GM12801 (cell line): ENCODE data around the gene BACH1.

Experiments used
- CTCF ChIP-seq: IDR thresholded peaks from one replicate; pipeline ENCODE4 v1.5.1; 2011; ENCODE audit warnings: control low read depth; ENCODE audit not compliant: insufficient read length; ENCODE audit errors: extremely low read depth

The BACH1 gene

GRCh38 chr21:29382030-29382654 lies 83.4 kb downstream of the BACH1 start:
- TF ChIP-seq CTCF, result no peak

- no peak for TF ChIP-seq CTCF
These were observed 86.1 kb downstream of the BACH1 start for GRCh38 chr21:29384683-29385359.

- TF ChIP-seq CTCF, result no peak
These were observed 87.3 kb downstream of the BACH1 start for GRCh38 chr21:29385934-29386520.

DNA sequence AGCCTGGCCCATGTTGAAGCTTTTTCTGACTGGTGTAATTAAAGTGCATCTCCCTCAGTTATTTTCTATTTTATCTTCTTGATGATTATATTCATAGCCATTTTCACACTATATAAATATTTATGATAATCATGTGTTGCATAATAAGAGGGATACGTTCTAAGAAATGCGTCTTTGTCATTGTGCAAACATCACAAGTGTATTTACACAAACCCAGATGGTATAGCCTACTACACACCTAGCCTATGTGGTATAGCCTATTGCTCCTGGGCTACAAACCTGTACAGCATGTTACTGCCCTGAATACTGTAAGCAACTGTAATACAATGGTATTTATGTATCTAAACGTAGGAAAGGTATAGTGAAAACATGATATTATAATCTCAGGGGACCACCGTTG lies 88.1 kb downstream of the BACH1 start:
- TF ChIP-seq CTCF, result no peak

- TF ChIP-seq CTCF, result no peak
These were observed 88.9 kb downstream of the BACH1 start for GRCh38 chr21:29387598-29387997.

GRCh38 chr21:29389136-29389535 lies 90.4 kb downstream of the BACH1 start:
- TF ChIP-seq CTCF, result no peak

DNA sequence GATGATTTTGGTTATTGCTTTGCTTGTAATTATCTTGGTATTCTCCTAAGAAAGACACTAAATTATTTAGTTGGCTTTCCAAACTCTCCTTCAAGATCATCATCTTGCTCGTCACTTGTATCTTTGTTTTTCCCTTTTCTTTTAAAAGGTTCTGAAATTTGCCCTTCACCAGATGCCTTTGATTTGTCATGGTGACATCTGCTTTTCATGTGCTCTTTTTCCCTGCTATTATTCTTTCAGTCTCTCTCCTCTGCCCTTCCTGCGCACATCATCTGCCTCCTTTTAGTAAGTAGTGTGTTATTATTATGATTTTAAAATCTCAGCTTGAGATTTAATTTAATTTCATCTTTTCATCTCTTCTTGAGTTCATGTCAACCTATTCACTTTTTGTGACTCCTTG lies 92.1 kb downstream of the BACH1 start:
- TF ChIP-seq CTCF, result no peak
